Measurements from ENCODE around the gene SMIM44. TPM values are rescaled to one million over a fixed set of nuclear protein-coding genes. Genes with fewer than 3 reads are reported as not detected.

SMIM44 gene
- total RNA-seq, 1 donor from 2014 or later = not detected

GRCh38 chr19:3499738-3500428 is 16.6 kb upstream of the SMIM44 start:
- DNase-seq = no peak

- no peak for DNase-seq
Observed at GRCh38 chr19:3497757-3498520, 14.7 kb upstream of the SMIM44 start.

- DNase-seq = no peak
Observed at GRCh38 chr19:3496392-3497273, 13.4 kb upstream of the SMIM44 start.

GRCh38 chr19:3494559-3494958 is 11.3 kb upstream of the SMIM44 start:
- DNase-seq = no peak

- DNase-seq = peak; percentile 86
Observed at GRCh38 chr19:3494051-3494450, 10.8 kb upstream of the SMIM44 start.

- no peak for DNase-seq
Observed at GRCh38 chr19:3493651-3494050, 10.4 kb upstream of the SMIM44 start.

- no peak for DNase-seq
Observed at GRCh38 chr19:3492919-3493318, 9.7 kb upstream of the SMIM44 start.

GRCh38 chr19:3492131-3492839 is 9.0 kb upstream of the SMIM44 start:
- DNase-seq = no peak

GRCh38 chr19:3491396-3492119 is 8.3 kb upstream of the SMIM44 start:
- DNase-seq = no peak

- DNase-seq = no peak
Observed at GRCh38 chr19:3482507-3483225, 575 bp downstream of the SMIM44 start.

GRCh38 chr19:3481241-3482090 is 1.8 kb downstream of the SMIM44 start:
- DNase-seq = no peak

- DNase-seq = no peak
Observed at GRCh38 chr19:3480383-3481091, 2.7 kb downstream of the SMIM44 start, which contains the start of gene SMIM24. Gene SMIM24 (minus strand): TSS chr19:3480525. CDS start chr19:3480463, 62 bp downstream.

- no peak for DNase-seq
Observed at GRCh38 chr19:3479834-3480215, 3.4 kb downstream of the SMIM44 start.

- DNase-seq = no peak
Observed at GRCh38 chr19:3479177-3479833, 3.9 kb downstream of the SMIM44 start.

GRCh38 chr19:3478409-3479176 is 4.6 kb downstream of the SMIM44 start:
- no peak for DNase-seq

- no peak for DNase-seq
Observed at GRCh38 chr19:3477951-3478350, 5.3 kb downstream of the SMIM44 start.

GRCh38 chr19:3477506-3477905 is 5.7 kb downstream of the SMIM44 start:
- DNase-seq = no peak

- DNase-seq = no peak
Observed at GRCh38 chr19:3476830-3477229, 6.4 kb downstream of the SMIM44 start.

Data from occipital lobe (tissue), 2 donors.